Hypothalamus (tissue), 51 donors: ENCODE results near the gene SPECC1.

Experiments
- DNase-seq, 51 donors: peaks; one replicate each; lab custom pipeline; 2025; lab: John Stamatoyannopoulos, UW

Gene SPECC1

DNA sequence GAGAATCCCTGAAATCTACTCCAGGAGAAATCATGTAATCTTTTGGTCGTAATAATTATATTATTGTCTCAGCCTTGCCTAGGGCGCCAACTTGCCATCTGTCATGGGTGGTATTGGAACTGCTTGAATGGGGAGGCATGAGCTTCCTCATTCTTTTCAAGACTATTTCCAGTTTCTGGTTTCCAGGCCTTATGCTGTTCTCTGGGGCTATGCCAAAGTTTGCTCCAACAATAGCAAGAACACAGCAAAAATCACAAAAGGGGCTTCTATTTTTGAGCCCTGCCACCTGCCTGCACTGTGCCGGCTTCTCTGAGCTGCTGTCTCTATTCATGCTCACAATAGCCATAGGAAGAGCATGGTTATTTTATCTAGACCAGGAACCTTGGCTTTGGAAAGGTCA is 111.7 kb downstream of the SPECC1 start:
- DNase-seq = peak in 7 of 51 donors; percentile 14 to 46 (median 20)

GRCh38 chr17:20121359-20122253 is 112.4 kb downstream of the SPECC1 start:
- peak in 44 of 51 donors; percentile 16 to 91 (median 56) for DNase-seq

GRCh38 chr17:20122254-20122879 is 113.2 kb downstream of the SPECC1 start:
- DNase-seq = peak in 10 of 51 donors; percentile 12 to 56 (median 32)

DNA sequence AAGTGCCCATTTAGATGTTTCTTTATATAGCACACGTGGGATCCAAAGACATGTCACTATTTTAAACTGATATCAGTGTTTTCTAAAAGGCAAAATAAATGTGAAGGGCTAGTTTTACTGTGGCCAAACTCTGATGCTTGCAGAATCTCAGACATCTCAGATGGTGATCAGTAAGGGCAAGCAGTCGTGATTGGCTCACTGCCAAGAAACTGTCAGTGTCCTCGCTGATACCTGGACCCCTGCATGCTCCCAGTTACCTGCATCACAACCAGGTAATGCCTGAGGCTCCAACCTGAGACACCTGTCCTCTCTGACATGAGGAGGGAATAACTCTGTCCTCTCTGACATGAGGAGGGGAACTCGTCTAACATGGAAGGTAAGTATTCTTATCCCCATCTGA is 114.0 kb downstream of the SPECC1 start:
- no peak for DNase-seq

GRCh38 chr17:20125724-20126123 is 116.6 kb downstream of the SPECC1 start:
- peak in 1 of 51 donors; percentile 22 for DNase-seq

GRCh38 chr17:20127360-20128035 is 118.3 kb downstream of the SPECC1 start:
- no peak for DNase-seq

DNA sequence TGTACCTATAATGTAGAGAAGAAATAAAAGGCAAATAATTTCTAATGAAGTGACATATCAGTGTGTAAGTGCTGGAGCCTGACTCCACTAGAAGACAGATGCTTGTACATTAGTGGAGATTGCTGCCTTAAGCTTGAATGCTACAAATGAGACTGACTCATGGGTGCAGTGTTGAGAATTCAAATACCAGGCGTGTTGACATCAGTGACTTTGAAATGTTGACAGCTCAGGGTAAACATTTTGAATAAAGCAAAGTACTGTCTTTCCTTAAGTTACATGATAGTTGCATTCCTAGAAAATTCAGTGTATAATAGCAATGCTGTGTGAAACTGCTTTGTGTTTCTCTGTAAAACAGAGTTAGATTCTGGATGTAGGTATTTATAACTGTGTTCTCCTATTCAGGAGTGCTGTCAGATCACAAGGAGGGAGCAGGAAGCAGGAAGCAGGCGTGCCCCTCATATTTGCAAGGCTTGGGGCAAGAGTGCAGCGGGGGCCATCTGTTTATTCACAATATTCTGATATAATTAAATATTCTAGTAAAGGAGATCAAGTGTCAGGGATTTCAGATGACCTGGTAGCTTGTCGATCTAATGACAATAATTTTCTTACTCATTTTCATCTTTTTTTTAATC is 119.0 kb downstream of the SPECC1 start:
- peak in 1 of 51 donors; percentile 9 for DNase-seq

- DNase-seq = no peak
Observed at GRCh38 chr17:20133517-20133916, 124.4 kb downstream of the SPECC1 start.

- no peak for DNase-seq
Observed at GRCh38 chr17:20141198-20141972, 132.2 kb downstream of the SPECC1 start.

GRCh38 chr17:20142268-20142667 is 133.1 kb downstream of the SPECC1 start:
- DNase-seq = no peak

DNA sequence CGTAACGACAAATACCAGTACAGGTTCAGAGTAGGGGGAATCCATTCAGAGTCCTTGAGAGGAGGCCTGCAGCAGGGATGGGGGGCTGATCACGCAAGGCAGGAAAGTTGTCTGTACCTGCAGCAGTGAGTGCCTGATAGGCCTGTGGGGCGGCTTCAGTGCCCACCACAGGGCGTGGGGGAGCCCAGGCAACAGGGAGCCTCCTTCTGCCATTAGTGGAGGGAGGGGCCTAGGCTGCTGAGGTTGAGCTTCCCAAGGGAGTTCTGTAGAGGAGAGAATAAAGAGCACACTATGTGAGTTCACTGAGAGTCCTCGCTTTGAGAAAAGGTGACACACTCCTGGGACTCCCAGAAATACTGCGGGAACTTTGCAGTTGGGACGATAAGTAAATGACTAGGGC is 134.6 kb downstream of the SPECC1 start:
- DNase-seq = no peak

DNA sequence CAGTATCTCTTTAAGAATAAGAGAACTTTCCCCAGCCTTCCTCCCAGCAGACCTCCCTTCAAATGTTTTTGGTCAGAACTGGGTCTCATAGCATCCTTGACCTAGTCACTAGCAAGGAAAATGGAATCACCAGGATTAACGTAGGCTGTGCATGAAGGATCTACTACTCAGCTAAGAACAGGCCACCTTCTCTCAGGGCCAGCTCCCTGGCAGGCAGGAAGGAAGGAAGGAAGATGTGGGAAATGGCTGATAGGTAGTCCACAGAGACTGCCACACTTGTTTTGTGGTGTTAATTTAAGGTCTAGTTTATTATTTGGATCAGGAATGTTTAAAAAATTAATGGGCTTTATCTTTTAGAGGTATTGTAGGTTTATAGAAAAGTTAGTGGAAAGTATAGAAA is 136.4 kb downstream of the SPECC1 start:
- no peak for DNase-seq

DNA sequence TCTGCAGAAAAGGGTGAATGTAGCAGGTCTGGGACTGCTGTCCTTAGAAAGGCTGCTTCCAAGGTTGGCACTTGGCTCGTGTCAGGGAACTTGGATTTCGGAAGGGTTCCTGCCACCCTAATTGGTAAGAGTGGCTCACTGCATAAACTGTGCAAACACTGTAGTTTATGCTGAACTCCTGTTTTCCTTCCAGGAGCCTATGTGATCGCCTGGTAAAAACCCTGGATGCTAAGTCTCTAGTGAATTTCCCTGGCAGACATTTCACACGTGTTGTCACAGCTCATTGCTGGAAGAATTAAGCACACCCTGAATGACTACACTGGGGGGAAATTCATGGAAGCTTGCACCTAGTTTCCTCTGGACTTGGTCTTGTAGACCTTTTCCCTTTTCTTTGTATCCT is 140.1 kb downstream of the SPECC1 start:
- no peak for DNase-seq

- no peak for DNase-seq
Observed at GRCh38 chr17:20151174-20151573, 142.0 kb downstream of the SPECC1 start.

- DNase-seq = no peak
Observed at GRCh38 chr17:20153231-20153630, 144.1 kb downstream of the SPECC1 start.

- DNase-seq = no peak
Observed at GRCh38 chr17:20154286-20155000, 145.3 kb downstream of the SPECC1 start.

DNA sequence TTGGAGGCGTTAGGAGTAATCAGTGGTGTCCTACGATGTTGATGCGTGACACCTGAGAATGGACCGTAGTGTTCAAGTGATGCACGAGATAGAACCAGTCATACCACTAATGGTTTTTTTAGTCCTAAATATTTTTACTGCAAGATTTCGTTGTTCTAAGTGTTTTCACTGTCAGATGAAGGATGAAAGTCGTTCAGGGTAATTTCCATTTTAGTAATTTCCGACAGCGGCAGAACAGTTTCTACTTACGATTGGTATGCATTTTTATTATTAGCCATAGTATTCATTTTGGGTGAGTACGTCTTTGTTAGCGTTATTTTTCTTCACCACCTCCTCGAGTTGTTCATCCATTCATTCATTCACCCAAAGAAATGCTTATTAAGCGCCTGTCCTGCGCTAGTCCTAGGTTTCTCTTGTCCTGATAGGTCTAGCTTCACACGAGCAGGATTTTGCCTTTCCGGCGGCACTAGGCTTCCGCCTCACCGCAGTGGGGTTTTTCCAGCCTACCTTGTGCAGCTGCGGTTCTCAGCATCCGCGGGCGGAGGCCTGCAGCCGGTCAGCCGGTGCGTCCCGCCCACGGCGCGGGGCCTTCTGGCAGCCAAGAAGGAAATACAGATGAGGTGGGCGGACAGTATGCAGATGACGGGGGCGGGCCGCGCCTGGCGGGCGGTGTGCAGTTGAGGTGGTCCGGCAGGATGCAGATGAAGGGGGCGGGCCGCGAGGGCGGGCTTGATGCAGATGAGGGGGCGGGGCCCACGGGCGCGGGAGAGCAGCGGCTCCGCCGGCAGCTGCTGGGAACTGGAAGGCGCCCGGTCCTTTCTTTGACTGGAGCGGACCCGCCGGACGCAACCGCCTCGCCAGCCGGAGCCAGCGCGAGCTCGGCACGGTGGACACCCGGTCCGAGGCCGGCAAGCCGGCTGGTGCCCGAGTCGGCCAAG is 146.4 kb downstream of the SPECC1 start:
- DNase-seq = peak; percentile 44 to 99 (median 95)
